GM12891 (cell line): ENCODE data around the gene LATS1.

ENCODE experiments used
- DNase-seq: peaks from one replicate; pipeline ENCODE4 v3.0.0; 2011; ENCODE audit warnings: low spot score; ENCODE audit not compliant: insufficient read length
- FAIRE-seq: peaks from 2 replicates; lab custom pipeline; 2011; peaks lifted over from hg19 to GRCh38; lab: Jason Lieb, UNC
- PAX5 ChIP-seq: IDR thresholded peaks from 2 replicates; pipeline ENCODE4 v1.6.1; 2011; ENCODE audit warnings: low read length, moderate library complexity, mild to moderate bottlenecking; ENCODE audit not compliant: insufficient read depth, severe bottlenecking
- POLR2A ChIP-seq: IDR thresholded peaks from 2 replicates; pipeline ENCODE4 v1.6.1; 2011; ENCODE audit warnings: low read depth, low read length, control low read depth
- POLR2AphosphoS5 ChIP-seq: IDR thresholded peaks from 2 replicates; pipeline ENCODE4 v1.6.1; 2011; ENCODE audit warnings: low read depth, low read length, control low read depth
- POU2F2 ChIP-seq: IDR thresholded peaks from 2 replicates; pipeline ENCODE4 v1.6.1; 2011; ENCODE audit warnings: low read depth, mild to moderate bottlenecking, control low read depth, low read length, moderate library complexity
- SPI1 ChIP-seq: IDR thresholded peaks from 2 replicates; pipeline ENCODE4 v1.6.1; 2011; ENCODE audit warnings: low read depth, low read length, control low read depth
- TAF1 ChIP-seq: IDR thresholded peaks from 2 replicates; pipeline ENCODE4 v1.6.1; 2011; ENCODE audit warnings: low read depth, low read length, control low read depth

LATS1 gene

DNA sequence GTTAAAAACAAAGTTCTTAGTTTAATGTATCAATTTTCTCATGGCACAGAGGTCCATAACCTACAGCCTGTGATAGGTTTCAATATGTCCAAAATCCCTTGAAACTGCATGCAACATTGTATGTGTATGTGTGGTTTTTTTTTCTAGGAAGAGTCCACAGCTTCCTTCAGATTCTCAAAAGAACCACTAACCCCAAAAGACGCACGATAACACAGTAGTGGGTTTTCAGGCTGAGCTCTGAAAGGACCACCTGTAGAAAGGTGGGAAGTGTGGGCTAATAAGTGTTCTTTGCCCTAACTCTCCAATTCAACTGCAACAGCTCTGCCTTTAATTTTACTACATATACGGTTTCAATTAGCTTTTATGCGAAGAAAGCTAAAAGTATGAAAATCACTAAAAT, 57.9 kb downstream of the LATS1 start:
- no peak for FAIRE-seq
- no peak for DNase-seq
- TF ChIP-seq POLR2A (no peak), POLR2AphosphoS5 (no peak), TAF1 (no peak), PAX5 (no peak), SPI1 (no peak), POU2F2 (no peak)

DNA sequence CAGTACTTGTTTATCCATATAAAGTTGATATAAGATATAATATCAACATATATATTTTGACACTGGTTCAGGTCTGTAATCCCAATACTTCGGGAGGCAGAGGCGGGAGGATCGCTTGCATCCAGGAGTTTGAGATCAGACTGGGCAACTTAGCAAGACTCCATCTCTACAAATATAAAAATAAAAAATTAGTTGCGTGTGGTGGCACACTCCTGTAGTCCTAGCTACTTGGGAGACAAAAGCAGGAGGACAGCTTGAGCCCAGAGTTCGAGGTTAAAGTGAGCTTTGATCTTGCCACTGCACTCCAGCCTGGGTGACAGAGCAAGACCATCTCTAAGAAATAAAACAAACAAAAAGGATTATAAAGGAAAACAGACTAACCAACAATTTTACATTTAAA, 60.5 kb downstream of the LATS1 start:
- no peak for DNase-seq
- TF ChIP-seq POLR2AphosphoS5, result no peak
- TF ChIP-seq SPI1, result no peak
- TF ChIP-seq POU2F2, result no peak
- no peak for TF ChIP-seq TAF1
- no peak for TF ChIP-seq PAX5
- TF ChIP-seq POLR2A, result no peak
- no peak for FAIRE-seq

DNA sequence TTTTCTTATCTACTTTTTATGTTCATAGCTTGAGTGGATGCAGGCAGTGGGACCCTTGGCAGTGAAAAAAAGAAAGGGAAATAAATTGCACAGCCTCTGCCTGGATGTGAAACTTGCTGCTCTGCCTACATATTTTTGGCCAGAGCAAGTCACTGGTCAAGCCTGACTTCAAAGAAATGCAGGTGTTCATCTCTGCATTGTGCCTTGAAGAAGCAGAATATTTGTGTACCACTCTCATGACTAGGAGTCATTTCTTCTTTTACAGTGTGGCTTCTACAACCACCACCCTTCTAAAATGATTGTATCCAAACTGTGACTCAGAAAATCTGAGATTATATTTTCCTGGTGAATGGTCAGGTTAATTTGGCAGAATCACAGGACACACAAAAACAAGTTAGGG, 66.8 kb downstream of the LATS1 start:
- DNase-seq, result no peak
- TF ChIP-seq SPI1, result no peak
- no peak for TF ChIP-seq POU2F2
- TF ChIP-seq TAF1, result no peak
- TF ChIP-seq PAX5, result no peak
- TF ChIP-seq POLR2A, result no peak
- FAIRE-seq, result peak; percentile 71

DNA sequence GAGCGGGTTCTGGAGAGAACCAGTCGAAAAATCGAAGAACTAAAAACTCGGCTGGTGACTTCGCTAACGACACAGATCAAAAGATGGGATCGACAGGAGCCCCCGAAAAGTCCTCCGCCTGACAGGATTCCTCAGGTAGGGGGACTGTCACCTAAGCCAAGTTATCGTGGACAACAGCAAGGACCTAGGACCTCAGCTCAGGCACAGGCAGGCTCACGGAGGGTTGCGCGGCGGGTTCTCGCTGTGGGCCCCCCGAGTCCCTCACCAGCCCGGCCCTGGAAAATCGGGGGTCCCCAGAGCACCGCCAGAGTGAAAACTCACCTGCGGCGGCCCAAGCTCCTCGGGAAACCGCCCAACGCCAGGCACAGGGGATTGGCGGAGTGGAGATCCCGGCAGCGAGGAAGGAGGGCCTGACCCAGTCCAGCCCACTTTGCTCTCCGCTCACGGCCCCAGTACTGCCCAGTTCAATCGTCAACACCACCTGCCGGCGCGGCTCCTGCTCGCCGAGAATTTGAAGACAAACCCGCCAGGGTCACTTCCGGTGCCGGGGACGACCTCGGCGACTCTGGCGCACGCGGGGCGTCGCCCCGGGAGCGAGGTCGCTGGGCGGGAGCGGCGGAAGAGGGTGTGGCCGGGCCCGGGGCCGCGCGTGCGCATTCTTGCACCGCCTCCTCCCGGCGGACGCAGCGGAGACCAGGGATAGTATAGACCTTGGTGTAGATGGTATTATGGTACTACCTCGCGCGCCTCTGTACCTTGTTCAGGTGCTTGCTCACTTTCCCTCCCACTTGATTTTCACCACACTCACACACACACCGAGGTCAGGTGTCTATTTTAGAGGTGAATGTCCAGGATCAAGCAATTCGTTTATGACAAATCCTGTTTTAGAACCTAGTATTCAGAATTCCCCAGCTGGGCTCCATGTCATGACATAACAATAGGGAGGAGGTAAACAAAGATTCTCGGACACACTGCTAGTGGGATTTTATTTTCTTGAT, 69.5 kb downstream of the LATS1 start, which contains the start of gene KATNA1:
Gene KATNA1, minus strand, starts transcription at position 567 of the 998 bp plus-strand sequence. CDS start 10,167 bp downstream, outside the sequence.
- TF ChIP-seq SPI1, result 0 out of 2 replicates have a peak, but pooled peaks have one; percentile 17
- peak; percentile 91 for TF ChIP-seq POLR2AphosphoS5
- TF ChIP-seq TAF1, result peak; percentile 65; the same call in 1 of the 2 replicates
- TF ChIP-seq POU2F2, result 0 out of 2 replicates have a peak, but pooled peaks have one; percentile 48
- no peak for TF ChIP-seq PAX5
- peak; percentile 87 for TF ChIP-seq POLR2A
- peak; percentile 99 for FAIRE-seq
- DNase-seq, result peak; percentile 91

DNA sequence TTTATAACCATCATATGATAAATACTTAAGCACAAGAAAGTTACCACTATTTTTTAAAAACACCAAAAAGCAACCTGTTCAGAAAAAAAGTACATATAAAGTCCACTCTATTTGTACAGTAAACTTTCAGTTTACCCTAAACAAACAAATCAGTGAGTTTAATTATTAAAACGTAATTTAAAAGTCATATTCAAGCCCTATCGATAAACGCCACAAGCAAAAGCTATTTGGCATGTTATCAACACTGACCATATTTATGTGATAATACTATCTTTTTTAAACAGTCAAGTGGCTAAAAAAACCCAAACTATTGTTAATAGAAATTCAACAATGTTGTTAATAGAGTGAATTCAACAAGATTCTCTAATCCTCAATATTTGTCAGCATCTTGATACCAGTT, 71.3 kb downstream of the LATS1 start:
- FAIRE-seq (no peak), DNase-seq (no peak)
- TF ChIP-seq TAF1 (no peak), POU2F2 (no peak), POLR2A (no peak), SPI1 (no peak), PAX5 (no peak), POLR2AphosphoS5 (no peak)

DNA sequence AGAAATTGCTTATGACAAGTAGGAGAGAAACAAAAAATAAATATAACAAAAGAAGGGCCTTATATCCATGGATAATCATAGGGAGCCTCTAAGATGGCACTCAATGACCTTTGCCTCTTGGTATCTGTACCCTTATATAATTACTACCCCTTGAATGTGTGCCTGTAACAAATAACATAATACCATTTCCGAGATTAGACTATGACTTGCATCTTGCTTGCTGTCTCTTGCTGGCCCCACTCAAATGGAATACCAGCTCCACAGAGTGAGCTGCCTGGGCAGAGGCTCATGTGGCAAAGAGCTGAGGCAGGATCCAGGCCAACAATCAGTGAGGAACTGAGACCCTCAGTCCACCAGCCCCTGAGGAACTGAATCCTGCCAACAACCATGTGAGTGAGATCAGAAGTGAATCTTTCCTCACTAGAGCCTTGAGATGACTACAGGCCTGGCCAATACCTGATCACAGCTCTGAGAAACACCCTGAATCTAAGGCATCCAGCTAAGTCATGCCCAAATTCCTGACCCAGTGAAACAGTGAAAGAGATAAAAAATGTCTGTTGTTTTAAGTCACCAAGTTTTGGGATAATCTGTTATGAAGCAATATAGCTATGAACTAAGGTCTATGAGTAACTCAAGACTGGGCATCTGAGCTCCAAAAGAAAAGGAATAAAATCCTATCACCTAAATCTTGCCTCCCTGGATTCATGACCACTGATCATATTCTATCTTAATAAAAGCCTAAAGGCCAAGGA, 74.9 kb downstream of the LATS1 start:
- peak; percentile 86 for FAIRE-seq
- no peak for DNase-seq
- TF ChIP-seq TAF1 (no peak), POLR2A (no peak), POLR2AphosphoS5 (no peak), POU2F2 (no peak), SPI1 (peak; percentile 97), PAX5 (no peak)

DNA sequence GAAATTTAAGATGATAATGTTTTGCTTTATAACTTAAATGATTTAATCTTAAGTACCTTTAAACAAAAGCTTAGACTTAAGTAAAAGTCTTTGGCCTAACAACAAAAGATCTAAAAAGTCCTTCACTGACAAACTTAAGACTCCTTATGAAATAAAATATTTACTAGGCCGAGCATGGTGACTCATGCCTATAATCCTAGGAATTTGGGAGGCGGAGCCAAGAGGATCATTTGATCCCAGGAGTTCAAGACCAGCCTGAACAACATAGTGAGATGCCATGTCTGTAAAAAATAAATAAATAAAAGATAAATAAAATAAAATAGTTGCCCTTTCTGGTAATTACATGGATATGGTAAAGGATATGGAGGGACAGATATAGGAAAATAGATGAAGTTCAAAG, 81.8 kb downstream of the LATS1 start:
- DNase-seq (no peak), FAIRE-seq (no peak)
- no peak for TF ChIP-seq POU2F2
- no peak for TF ChIP-seq POLR2A
- no peak for TF ChIP-seq SPI1
- TF ChIP-seq PAX5, result no peak

DNA sequence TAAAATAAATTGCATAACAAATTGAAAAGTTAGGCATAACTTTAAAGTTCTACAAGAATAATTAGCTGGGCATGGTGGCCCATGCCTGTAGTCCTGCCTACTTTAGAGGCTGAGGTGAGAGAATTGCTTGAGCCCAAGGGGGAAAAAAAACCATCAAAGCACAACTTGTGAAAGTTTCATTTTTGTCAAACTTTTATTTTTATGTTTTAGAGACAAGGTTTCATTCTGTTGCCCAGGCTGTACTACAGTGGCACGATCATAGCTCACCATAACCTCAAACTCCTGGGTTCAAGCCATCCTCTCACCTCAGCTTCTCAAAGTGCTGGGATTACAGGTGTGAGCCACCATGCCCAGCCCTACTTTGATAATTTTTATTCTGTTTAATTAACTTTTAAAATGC, 83.6 kb downstream of the LATS1 start:
- TF ChIP-seq POU2F2 (no peak), POLR2A (no peak), POLR2AphosphoS5 (no peak), PAX5 (no peak), SPI1 (no peak), TAF1 (no peak)
- no peak for DNase-seq
- no peak for FAIRE-seq
